HG03025 (cell line): ENCODE measurements around the gene SUFU.
"Not testable (repeated sequence)": the region's sequence is repeated elsewhere in the genome, so short reads cannot be mapped to it uniquely, and the experiment has no call there.

ENCODE experiments used
- ATAC-seq: cut with Tn5 transposase; IDR thresholded peaks from one replicate; pipeline ENCODE4 v1.9.1; 2021; ENCODE audit warnings: mild to moderate bottlenecking, moderate library complexity; ENCODE audit not compliant: unreplicated experiment, low FRiP score

SUFU gene

GRCh38 chr10:102476466-102477141 is 27.2 kb upstream of the SUFU start:
- ATAC-seq = no peak

GRCh38 chr10:102479651-102480050 is 24.1 kb upstream of the SUFU start:
- no peak for ATAC-seq

- no peak for ATAC-seq
Measured at GRCh38 chr10:102480396-102480795, 23.4 kb upstream of the SUFU start.

GRCh38 chr10:102484021-102484420 is 19.8 kb upstream of the SUFU start:
- no peak for ATAC-seq

- no peak for ATAC-seq
Measured at GRCh38 chr10:102485093-102485784, 18.5 kb upstream of the SUFU start.

GRCh38 chr10:102491136-102491535 is 12.6 kb upstream of the SUFU start:
- ATAC-seq = no peak

GRCh38 chr10:102492344-102492939 is 11.3 kb upstream of the SUFU start:
- no peak for ATAC-seq

- no peak for ATAC-seq
Measured at GRCh38 chr10:102492983-102493382, 10.8 kb upstream of the SUFU start.

GRCh38 chr10:102493771-102494170 is 10.0 kb upstream of the SUFU start:
- no peak for ATAC-seq

- no peak for ATAC-seq
Measured at GRCh38 chr10:102497545-102497944, 6.2 kb upstream of the SUFU start.

GRCh38 chr10:102499356-102499755 is 4.4 kb upstream of the SUFU start:
- ATAC-seq = no peak

- ATAC-seq = not testable (repeated sequence)
Measured at GRCh38 chr10:102500686-102501085, 3.1 kb upstream of the SUFU start.

GRCh38 chr10:102501201-102502028 is 2.4 kb upstream of the SUFU start:
- no peak for ATAC-seq

GRCh38 chr10:102502029-102502336 is 1.8 kb upstream of the SUFU start:
- peak; percentile 64 for ATAC-seq

- peak; percentile 48 for ATAC-seq
Measured at GRCh38 chr10:102502337-102503151, 1.2 kb upstream of the SUFU start, which contains the start of gene ACTR1A. Gene ACTR1A, minus strand, starts transcription at chr10:102502712. Its CDS starts 65 bp downstream, at chr10:102502647.

GRCh38 chr10:102504179-102504975 is 605 bp downstream of the SUFU start:
- no peak for ATAC-seq

GRCh38 chr10:102504976-102505300 is 1.2 kb downstream of the SUFU start:
- ATAC-seq = no peak

GRCh38 chr10:102505462-102506115 is 1.8 kb downstream of the SUFU start:
- ATAC-seq = no peak

- no peak for ATAC-seq
Measured at GRCh38 chr10:102507521-102507920, 3.7 kb downstream of the SUFU start.
